ENCODE data around the gene RALGAPB. TPM values are rescaled to one million over a fixed set of nuclear protein-coding genes. Genes with fewer than 3 reads are reported as not detected.

RALGAPB gene
- total RNA-seq, 2 experiments from 2014 or later = 30.4 to 31.9 TPM

DNA sequence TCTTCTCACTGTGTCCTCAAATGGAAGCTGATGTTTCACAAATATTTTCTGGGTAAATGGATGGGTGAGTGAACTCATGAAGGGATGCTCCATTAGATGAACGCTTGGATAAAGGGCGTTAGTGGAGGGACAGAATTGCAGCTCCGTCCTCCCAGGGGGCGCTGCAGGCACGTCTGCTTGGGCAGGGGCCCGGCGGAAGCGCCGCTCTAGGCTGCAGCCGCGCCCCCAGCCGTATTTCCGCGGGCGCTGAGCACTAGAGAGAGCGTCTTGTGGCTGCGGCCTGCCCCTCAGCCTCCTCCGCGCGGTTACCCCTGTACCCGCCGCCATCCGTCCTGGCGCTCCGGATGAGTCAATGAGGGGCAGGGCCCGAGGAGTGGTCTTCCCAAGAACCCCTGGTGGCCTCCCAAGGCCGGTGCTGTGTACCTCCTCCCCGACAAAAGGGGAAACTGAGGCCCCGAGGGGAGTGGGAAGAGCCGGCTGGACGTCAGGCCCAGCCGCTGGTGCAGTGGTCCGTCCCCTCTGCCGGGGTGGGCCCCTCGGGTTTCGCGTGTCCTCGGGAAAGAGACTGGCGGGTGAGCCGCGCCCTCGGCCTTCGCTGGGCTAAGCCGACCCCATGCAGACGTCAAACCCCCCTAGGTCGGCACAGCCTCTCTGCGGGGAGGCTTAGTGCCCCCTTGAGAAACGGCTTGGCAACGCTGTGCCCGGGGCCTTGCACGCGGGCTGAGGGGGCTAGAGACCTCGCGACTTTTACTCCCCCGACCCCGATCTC is 26.0 kb upstream of the RALGAPB start:
- peak overlapping the region; percentile 38 to 75 for H3K27ac ChIP-seq (ENCODE audit: low read depth in 1 of 2, low read length in 2 of 2)
- peaks cover 25% of the 10 kb centered on the region for H3K4me1 Mint-ChIP-seq (ENCODE audit: low read depth)
- H3K36me3 ChIP-seq (ENCODE audit: insufficient read depth, low read length) = no peaks in the 10 kb centered on the region
- CTCF ChIA-PET = interaction anchor here (0.6 to 5.7 kb wide), 13 partner anchors 9 to 413 kb away, joined by 3 to 123 read pairs (median 5); partner anchors contain the start of genes RALGAPB, RPRD1B, SNHG17 and TTI1
- peak; percentile 100 for TF ChIP-seq CTCF (IDR thresholded peaks at IDR 0.05)
- H3K4me3 Mint-ChIP-seq = peak overlapping the region; percentile 85
- H3K36me3 Mint-ChIP-seq (ENCODE audit: low read depth) = peaks cover 24% of the 10 kb centered on the region
- no peaks in the 10 kb centered on the region for H3K9me3 ChIP-seq (ENCODE audit: control insufficient read depth in 1 of 2, insufficient read depth in 1 of 2, low read length in 2 of 2)
- H3K27ac Mint-ChIP-seq = peak overlapping the region; percentile 64
- DNase-seq = peak; percentile 87 to 96 (median 91)
- no peaks in the 10 kb centered on the region for H3K27me3 ChIP-seq (ENCODE audit: control insufficient read depth in 1 of 2, insufficient read depth in 2 of 2, low read length in 2 of 2)
- H3K4me3 ChIP-seq (ENCODE audit: low read length) = peak overlapping the region; percentile 89
- intact Hi-C loops (cut with DNase I, micrococcal nuclease) = loop anchor here (1.0 to 10.0 kb wide), 3 partner anchors 11 to 752 kb away; partner anchors contain the start of genes RALGAPB (in 2 of the 2), SNHG17 (in 2 of the 2) and CTNNBL1 (in 1 of the 2)
- peaks cover 2% of the 10 kb centered on the region for H3K27me3 Mint-ChIP-seq
- peaks cover 22% of the 10 kb centered on the region for H3K4me1 ChIP-seq (ENCODE audit: insufficient read depth, low read length)
- ATAC-seq (ENCODE audit: poor library complexity) = peak; percentile 98
- POLR2A ChIA-PET = interaction anchor here (0.7 to 4.1 kb wide), 6 partner anchors 9 to 413 kb away, joined by 3 to 149 read pairs (median 8); partner anchors contain the start of genes RALGAPB, RPRD1B and SNHG17
- H3K9me3 Mint-ChIP-seq = no peaks in the 10 kb centered on the region

GRCh38 chr20:38447251-38447661 is 25.4 kb upstream of the RALGAPB start:
- H3K36me3 ChIP-seq (ENCODE audit: insufficient read depth, low read length) = no peaks in the 10 kb centered on the region
- H3K4me1 Mint-ChIP-seq (ENCODE audit: low read depth) = peaks cover 25% of the 10 kb centered on the region
- H3K4me1 ChIP-seq (ENCODE audit: insufficient read depth, low read length) = peaks cover 22% of the 10 kb centered on the region
- H3K9me3 Mint-ChIP-seq = no peaks in the 10 kb centered on the region
- peak overlapping the region; percentile 89 for H3K4me3 ChIP-seq (ENCODE audit: low read length)
- intact Hi-C loops (cut with DNase I, micrococcal nuclease) = loop anchor here in 1 of 2 experiments (10.0 kb wide), 1 partner anchor 752 kb away; the partner anchor contains the start of gene CTNNBL1
- DNase-seq (no peak), ATAC-seq (ENCODE audit: poor library complexity) (no peak)
- H3K27me3 Mint-ChIP-seq = no peaks in the 10 kb centered on the region
- peak overlapping the region; percentile 60 for H3K4me3 Mint-ChIP-seq
- no peaks in the 10 kb centered on the region for H3K27me3 ChIP-seq (ENCODE audit: control insufficient read depth in 1 of 2, insufficient read depth in 2 of 2, low read length in 2 of 2)
- H3K36me3 Mint-ChIP-seq (ENCODE audit: low read depth) = peaks cover 24% of the 10 kb centered on the region
- peak overlapping the region; percentile 64 for H3K27ac Mint-ChIP-seq
- ChIA-PET CTCF (interaction anchor here (2.2 to 5.7 kb wide), 3 partner anchors 13 to 25 kb away, joined by 15 to 123 read pairs (median 32); partner anchors contain the start of genes RALGAPB and SNHG17), POLR2A (interaction anchor here (3.6 to 4.1 kb wide), 2 partner anchors 13 to 26 kb away, joined by 51 to 149 read pairs; partner anchors contain the start of genes RALGAPB and SNHG17)
- H3K27ac ChIP-seq (ENCODE audit: low read depth in 1 of 2, low read length in 2 of 2) = peak overlapping the region in 1 of 2 donors; percentile 38
- no peaks in the 10 kb centered on the region for H3K9me3 ChIP-seq (ENCODE audit: control insufficient read depth in 1 of 2, insufficient read depth in 1 of 2, low read length in 2 of 2)
- TF ChIP-seq CTCF (IDR thresholded peaks at IDR 0.05) = no peak

- ChIA-PET CTCF (interaction anchor here (2.2 to 5.7 kb wide), 3 partner anchors 14 to 24 kb away, joined by 15 to 123 read pairs (median 32); partner anchors contain the start of genes RALGAPB and SNHG17), POLR2A (interaction anchor here (3.6 to 4.1 kb wide), 2 partner anchors 14 to 25 kb away, joined by 51 to 149 read pairs; partner anchors contain the start of genes RALGAPB and SNHG17)
- H3K27me3 ChIP-seq (ENCODE audit: control insufficient read depth in 1 of 2, insufficient read depth in 2 of 2, low read length in 2 of 2) = no peaks in the 10 kb centered on the region
- Mint-ChIP-seq H3K4me1 (ENCODE audit: low read depth) (peaks cover 25% of the 10 kb centered on the region), H3K4me3 (peak overlapping the region; percentile 60), H3K27ac (peak overlapping the region; percentile 64), H3K9me3 (no peaks in the 10 kb centered on the region), H3K36me3 (ENCODE audit: low read depth) (peaks cover 24% of the 10 kb centered on the region), H3K27me3 (no peaks in the 10 kb centered on the region)
- no peak overlapping the region for H3K27ac ChIP-seq (ENCODE audit: low read depth in 1 of 2, low read length in 2 of 2)
- no peaks in the 10 kb centered on the region for H3K36me3 ChIP-seq (ENCODE audit: insufficient read depth, low read length)
- H3K4me3 ChIP-seq (ENCODE audit: low read length) = no peak overlapping the region
- H3K9me3 ChIP-seq (ENCODE audit: control insufficient read depth in 1 of 2, insufficient read depth in 1 of 2, low read length in 2 of 2) = no peaks in the 10 kb centered on the region
- ATAC-seq (ENCODE audit: poor library complexity) (no peak), DNase-seq (no peak)
- no peak for TF ChIP-seq CTCF (IDR thresholded peaks at IDR 0.05)
- intact Hi-C loops (cut with DNase I, micrococcal nuclease) = loop anchor here in 1 of 2 experiments (10.0 kb wide), 1 partner anchor 753 kb away; the partner anchor contains the start of gene CTNNBL1
- H3K4me1 ChIP-seq (ENCODE audit: insufficient read depth, low read length) = peaks cover 22% of the 10 kb centered on the region
Observed at GRCh38 chr20:38447931-38448675, 24.5 kb upstream of the RALGAPB start.

Data from CD4-positive, alpha-beta T cell (primary cell).